Hindlimb muscle (tissue), 1 donor: ENCODE measurements around the gene MYO15B. TPM values are rescaled to one million over a fixed set of nuclear protein-coding genes. Genes with fewer than 3 reads are reported as not detected.

ENCODE experiments used
- DNase-seq: peaks from one replicate; pipeline ENCODE4 v3.0.0-alpha.2; 2013
- polyA plus RNA-seq: library from polyadenylated mRNA; unstranded; fragments of 120-200 nt; gene quantifications from one replicate; pipeline ENCODE4 v1.2.1, GENCODE V29; 2013; ENCODE audit not compliant: insufficient read length

Gene MYO15B
- polyA plus RNA-seq, 1 donor, result 145 TPM

- no peak for DNase-seq
Measured at GRCh38 chr17:75641343-75641742, 53.7 kb downstream of the MYO15B start.

- no peak for DNase-seq
Measured at GRCh38 chr17:75642182-75642783, 54.7 kb downstream of the MYO15B start.

GRCh38 chr17:75642784-75643642 lies 55.4 kb downstream of the MYO15B start:
- DNase-seq, result no peak

GRCh38 chr17:75643643-75644017 lies 56.0 kb downstream of the MYO15B start:
- no peak for DNase-seq

GRCh38 chr17:75645501-75645888 lies 57.9 kb downstream of the MYO15B start:
- DNase-seq, result no peak

- DNase-seq, result no peak
Measured at GRCh38 chr17:75645889-75646637, 58.5 kb downstream of the MYO15B start.

GRCh38 chr17:75646638-75646992 lies 59.0 kb downstream of the MYO15B start:
- no peak for DNase-seq

- no peak for DNase-seq
Measured at GRCh38 chr17:75647061-75647460, 59.5 kb downstream of the MYO15B start.

- no peak for DNase-seq
Measured at GRCh38 chr17:75647921-75648320, 60.3 kb downstream of the MYO15B start.

- DNase-seq, result no peak
Measured at GRCh38 chr17:75649687-75650086, 62.1 kb downstream of the MYO15B start.

GRCh38 chr17:75650874-75651273 lies 63.3 kb downstream of the MYO15B start:
- DNase-seq, result no peak

- DNase-seq, result no peak
Measured at GRCh38 chr17:75652341-75652740, 64.7 kb downstream of the MYO15B start.

GRCh38 chr17:75652934-75653549 lies 65.4 kb downstream of the MYO15B start:
- DNase-seq, result no peak

GRCh38 chr17:75654176-75654575 lies 66.6 kb downstream of the MYO15B start:
- no peak for DNase-seq

GRCh38 chr17:75658237-75658636 lies 70.6 kb downstream of the MYO15B start:
- no peak for DNase-seq

- no peak for DNase-seq
Measured at GRCh38 chr17:75661531-75661930, 73.9 kb downstream of the MYO15B start.

GRCh38 chr17:75662511-75662910 lies 74.9 kb downstream of the MYO15B start:
- no peak for DNase-seq

- no peak for DNase-seq
Measured at GRCh38 chr17:75664099-75664549, 76.5 kb downstream of the MYO15B start.

GRCh38 chr17:75665981-75666380 lies 78.4 kb downstream of the MYO15B start:
- DNase-seq, result no peak

- DNase-seq, result peak; percentile 99
Measured at GRCh38 chr17:75666959-75667790, 79.6 kb downstream of the MYO15B start, which contains the start of the genes RECQL5 and SAP30BP. Gene RECQL5 (minus strand): TSS chr17:75667154. CDS start chr17:75666557, 597 bp downstream. Gene SAP30BP (plus strand): TSS chr17:75667338. CDS start chr17:75667373, 35 bp downstream.

GRCh38 chr17:75667825-75668224 lies 80.2 kb downstream of the MYO15B start:
- no peak for DNase-seq

GRCh38 chr17:75668489-75668888 lies 80.9 kb downstream of the MYO15B start:
- no peak for DNase-seq
